Right renal pelvis (tissue), 4 donors: ENCODE results near the gene ADGRG1. TPM values are rescaled to one million over a fixed set of nuclear protein-coding genes. Genes with fewer than 3 reads are reported as not detected.

ENCODE experiments used
- DNase-seq, 4 donors: peaks; one replicate each; pipeline ENCODE4 v3.0.0-alpha.2; 2013; ENCODE audit warnings: low read depth in 4 of 4, low spot score in 3 of 4, missing footprints in 1 of 4
- polyA plus RNA-seq, 4 donors: library from polyadenylated mRNA; unstranded; fragments of 120-200 nt; gene quantifications; one replicate each; pipeline ENCODE4 v1.2.1, GENCODE V29; 2013; ENCODE audit not compliant: insufficient read length in 4 of 4

The ADGRG1 gene
- polyA plus RNA-seq, 4 donors, result 83.3 to 89.7 (median 84.5) TPM

- DNase-seq, result no peak
These were observed 5.1 kb downstream of the ADGRG1 start for GRCh38 chr16:57633383-57634064.

DNA sequence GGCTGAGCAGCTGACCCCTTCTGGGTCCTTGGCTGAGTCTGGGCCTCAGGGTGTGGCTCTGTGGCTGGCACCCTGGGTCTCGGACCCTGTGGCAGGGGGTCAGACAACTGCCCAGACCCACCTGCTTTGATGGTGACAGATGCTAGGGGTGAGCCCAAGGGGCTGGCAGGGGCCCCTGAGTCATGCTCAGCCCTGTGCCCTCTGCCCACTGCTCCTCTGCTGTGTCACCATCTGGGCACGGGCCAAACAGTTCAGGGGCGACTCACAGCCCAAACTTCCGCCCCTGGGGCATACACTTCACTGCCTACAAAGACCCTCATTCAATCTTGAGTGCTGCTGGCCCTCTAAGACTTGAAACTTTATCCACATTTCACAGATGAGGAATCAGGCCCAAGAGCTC is 5.7 kb downstream of the ADGRG1 start:
- DNase-seq, result no peak

GRCh38 chr16:57635266-57636097 is 7.1 kb downstream of the ADGRG1 start:
- no peak for DNase-seq

DNA sequence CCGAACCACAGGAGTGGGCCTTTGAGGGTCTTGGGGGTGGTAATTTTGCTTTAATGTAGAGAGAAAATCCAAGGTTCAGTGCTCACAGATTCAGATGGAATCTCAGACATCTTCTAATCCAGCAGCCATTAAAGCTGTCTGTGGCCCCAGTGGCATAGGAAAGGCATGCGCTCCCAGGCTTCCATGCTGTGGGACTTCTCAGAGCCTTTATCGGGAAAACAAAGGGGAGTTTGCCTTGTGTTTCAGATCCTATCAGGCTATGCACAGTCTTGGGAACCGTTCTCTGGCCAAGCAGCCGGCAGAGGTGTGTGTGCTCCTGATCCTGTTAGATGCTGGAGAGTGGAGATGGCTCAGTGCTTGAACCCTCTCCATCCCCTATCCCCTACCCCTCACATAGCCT is 7.8 kb downstream of the ADGRG1 start:
- DNase-seq, result no peak

GRCh38 chr16:57637020-57637419 is 8.6 kb downstream of the ADGRG1 start:
- no peak for DNase-seq

DNA sequence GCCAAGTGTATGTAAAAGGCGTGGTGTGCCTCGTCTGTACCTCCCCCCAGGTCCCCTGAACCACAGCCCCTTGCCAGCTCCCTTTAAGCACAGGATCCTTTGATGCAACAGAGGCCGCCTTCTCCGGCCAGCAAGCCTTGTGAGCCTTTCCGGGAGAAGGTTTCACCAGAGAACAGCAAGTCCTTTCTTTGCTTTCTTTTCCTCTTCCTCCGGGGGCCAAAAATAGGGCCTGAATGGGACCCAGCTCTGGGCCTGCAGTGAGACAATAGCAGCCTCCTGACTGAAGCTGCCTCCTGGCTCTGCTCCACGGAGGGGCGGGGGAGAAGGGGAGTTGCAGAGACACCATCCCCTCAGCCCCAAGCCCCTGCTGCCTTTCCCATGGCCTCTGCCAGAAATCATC is 9.0 kb downstream of the ADGRG1 start:
- DNase-seq, result no peak

GRCh38 chr16:57637965-57638364 is 9.5 kb downstream of the ADGRG1 start:
- no peak for DNase-seq

DNA sequence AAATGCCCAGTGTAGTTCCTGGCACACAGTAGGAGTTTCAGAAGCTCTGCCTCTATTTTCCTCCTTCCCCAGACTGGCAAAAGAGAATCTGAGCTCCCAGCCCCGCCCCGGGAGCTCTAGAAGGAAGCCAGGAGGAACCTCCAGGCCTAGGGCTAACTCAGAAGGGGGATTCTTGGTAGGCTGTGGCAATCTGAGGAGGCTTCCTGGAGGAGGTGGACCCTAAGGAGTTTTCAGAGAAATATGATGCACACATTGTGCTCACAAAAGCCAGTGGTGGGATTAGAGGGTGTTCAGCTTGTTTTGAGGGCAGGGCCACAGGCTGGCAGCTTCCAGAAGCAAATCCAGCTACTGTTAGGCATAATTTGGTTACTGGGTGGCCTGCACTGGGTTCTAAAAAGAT is 10.0 kb downstream of the ADGRG1 start:
- DNase-seq, result no peak

GRCh38 chr16:57639172-57639887 is 10.9 kb downstream of the ADGRG1 start:
- peak in 1 of 4 donors; percentile 69 for DNase-seq

DNA sequence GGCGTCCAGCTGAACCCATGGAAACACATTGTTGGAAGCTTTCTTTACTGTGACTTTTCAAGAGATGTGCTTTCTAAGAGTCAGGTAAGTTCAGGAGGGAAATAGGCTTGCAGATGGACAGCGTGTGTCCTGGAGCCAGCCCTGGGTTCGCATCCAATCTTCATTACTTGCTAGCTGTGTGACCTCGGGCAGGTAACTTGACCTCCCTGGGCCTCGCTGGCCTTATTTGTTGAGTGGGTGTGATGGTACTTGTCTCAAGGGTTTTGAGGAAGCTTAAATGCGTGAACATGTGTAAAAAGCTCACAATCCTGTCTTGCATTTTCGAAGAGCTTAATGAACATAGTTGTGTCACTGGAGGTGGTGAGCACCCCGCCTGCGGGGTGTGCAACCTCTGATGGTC is 11.8 kb downstream of the ADGRG1 start:
- DNase-seq, result no peak

DNA sequence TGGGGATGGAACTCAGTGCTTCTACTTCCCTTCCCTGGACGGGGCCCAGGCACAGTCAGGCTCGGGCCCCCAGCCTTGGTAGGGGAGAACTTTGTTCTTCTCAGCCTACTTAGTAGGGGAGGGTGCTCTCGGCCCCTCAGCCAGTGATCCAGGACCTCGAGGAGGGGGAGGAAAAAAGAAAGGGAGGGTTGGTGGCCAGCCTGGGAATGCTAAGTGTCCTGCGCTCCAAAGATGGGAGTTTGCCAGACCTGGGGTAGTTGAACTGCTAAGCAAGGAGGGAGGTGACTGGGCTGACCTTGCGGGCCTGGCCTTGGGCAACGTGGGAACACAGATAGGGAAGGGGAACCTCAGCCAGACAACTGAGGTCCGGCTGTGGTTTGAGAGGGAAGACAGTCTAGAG is 12.2 kb downstream of the ADGRG1 start:
- DNase-seq, result no peak

- no peak for DNase-seq
These were observed 14.0 kb downstream of the ADGRG1 start for GRCh38 chr16:57642160-57643135.

DNA sequence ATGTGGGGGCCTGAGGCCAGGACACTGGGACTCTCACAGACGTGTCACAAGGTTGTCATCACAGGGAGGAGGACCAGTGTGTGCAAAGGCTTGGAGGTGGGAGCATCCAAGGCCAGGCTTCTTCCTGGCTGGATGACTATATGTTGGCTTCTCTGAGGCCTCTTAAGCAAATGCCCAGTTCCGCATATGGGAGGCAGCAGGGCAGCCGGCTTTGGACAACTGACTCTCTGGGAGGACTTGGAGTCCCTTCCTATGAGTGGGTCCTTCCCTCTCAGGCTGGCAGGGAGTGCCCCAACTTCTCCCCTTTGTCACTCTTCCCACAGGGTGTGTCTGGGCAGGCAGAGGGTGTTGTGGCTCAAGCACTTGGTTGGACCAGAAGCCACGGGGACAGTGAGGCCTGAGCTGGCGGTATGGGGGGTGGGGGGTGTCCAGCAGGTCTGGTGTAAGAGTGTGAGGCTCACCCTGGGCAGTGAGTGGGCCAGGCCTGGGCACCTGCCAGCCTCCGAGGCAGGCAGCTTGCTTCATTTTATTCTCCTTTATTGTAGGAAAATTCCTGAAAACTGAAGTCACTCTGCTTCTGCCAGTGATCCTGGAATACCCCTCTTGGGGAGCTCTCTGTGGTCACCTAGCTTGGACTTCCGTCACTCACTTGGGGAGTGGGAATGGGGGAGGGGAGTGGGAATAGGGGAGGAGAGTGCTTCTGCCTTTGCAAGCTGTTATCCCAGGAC is 14.9 kb downstream of the ADGRG1 start:
- no peak for DNase-seq

GRCh38 chr16:57643910-57644309 is 15.5 kb downstream of the ADGRG1 start:
- DNase-seq, result no peak

- no peak for DNase-seq
These were observed 16.1 kb downstream of the ADGRG1 start for GRCh38 chr16:57644383-57645014.

GRCh38 chr16:57645169-57645568 is 16.7 kb downstream of the ADGRG1 start:
- no peak for DNase-seq

- no peak for DNase-seq
These were observed 17.4 kb downstream of the ADGRG1 start for GRCh38 chr16:57645691-57646387.

GRCh38 chr16:57646388-57647039 is 18.1 kb downstream of the ADGRG1 start:
- no peak for DNase-seq
